ENCODE data around the gene CNTNAP2. TPM values are rescaled to one million over a fixed set of nuclear protein-coding genes. Genes with fewer than 3 reads are reported as not detected.

CNTNAP2 gene
- total RNA-seq, 2 experiments from 2014 or later = 0.28 TPM; not detected in 1

DNA sequence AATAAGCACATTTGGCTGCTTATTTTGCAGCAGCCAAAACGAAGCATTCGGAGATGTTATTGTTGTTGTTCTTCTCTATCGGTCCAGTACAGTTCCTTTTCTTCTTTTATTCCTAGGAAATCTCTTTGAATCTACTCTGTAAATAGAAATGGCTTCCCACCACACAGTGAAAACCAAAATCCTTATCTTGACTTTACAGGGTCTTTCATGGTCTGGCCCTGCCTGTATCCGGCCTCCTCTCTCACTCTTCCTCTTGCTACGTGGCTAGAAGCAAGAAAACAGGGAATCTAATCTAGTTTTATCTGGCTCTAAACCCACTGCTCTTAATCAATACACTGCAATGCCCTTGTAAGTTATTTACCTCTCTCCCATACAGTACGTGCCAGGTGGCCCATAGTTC lies 1547.9 kb downstream of the CNTNAP2 start:
- intact Hi-C loops (cut with micrococcal nuclease; ENCODE audit: unreplicated experiment) = no loop called here
- no peak overlapping the region for H2AFZ ChIP-seq (ENCODE audit: low read length)
- no peaks in the 10 kb centered on the region for H4K20me1 ChIP-seq (ENCODE audit: insufficient read depth, low read length)
- TF ChIP-seq, protein P1, sequence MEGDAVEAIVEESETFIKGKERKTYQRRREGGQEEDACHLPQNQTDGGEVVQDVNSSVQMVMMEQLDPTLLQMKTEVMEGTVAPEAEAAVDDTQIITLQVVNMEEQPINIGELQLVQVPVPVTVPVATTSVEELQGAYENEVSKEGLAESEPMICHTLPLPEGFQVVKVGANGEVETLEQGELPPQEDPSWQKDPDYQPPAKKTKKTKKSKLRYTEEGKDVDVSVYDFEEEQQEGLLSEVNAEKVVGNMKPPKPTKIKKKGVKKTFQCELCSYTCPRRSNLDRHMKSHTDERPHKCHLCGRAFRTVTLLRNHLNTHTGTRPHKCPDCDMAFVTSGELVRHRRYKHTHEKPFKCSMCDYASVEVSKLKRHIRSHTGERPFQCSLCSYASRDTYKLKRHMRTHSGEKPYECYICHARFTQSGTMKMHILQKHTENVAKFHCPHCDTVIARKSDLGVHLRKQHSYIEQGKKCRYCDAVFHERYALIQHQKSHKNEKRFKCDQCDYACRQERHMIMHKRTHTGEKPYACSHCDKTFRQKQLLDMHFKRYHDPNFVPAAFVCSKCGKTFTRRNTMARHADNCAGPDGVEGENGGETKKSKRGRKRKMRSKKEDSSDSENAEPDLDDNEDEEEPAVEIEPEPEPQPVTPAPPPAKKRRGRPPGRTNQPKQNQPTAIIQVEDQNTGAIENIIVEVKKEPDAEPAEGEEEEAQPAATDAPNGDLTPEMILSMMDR (conservative IDR thresholded peaks at IDR 0.05; ENCODE audit: low read length) = no peak
- no peak for TF ChIP-seq EZH2phosphoT487 (IDR thresholded peaks at IDR 0.05; ENCODE audit: borderline replicate concordance, low read depth, low read length)
- ChIA-PET CTCF (ENCODE audit: unreplicated experiment) (no interaction called here), POLR2A (interaction anchor here (0.7 kb wide), 1 partner anchor 9 kb away, joined by 4 read pairs; no protein-coding TSS in a partner anchor)
- H3K9me3 ChIP-seq (ENCODE audit: low read length) = no peaks in the 10 kb centered on the region
- H3K9me2 ChIP-seq (ENCODE audit: insufficient read depth, low read length) = no peaks in the 10 kb centered on the region
- BruUV-seq (replicated peaks) = no TSS peak
- no peaks in the 10 kb centered on the region for H3K36me3 ChIP-seq (ENCODE audit: insufficient read depth, low read length)
- no peaks in the 10 kb centered on the region for H3K4me1 ChIP-seq (ENCODE audit: insufficient read depth, low read length, poor library complexity, severe bottlenecking)
- no peak overlapping the region for H3K27ac ChIP-seq (ENCODE audit: low read depth, low read length, poor library complexity, severe bottlenecking)
- no peak overlapping the region for H3K4me3 ChIP-seq (ENCODE audit: low read depth, low read length, poor library complexity, severe bottlenecking)
- DNase-seq (ENCODE audit: low spot score) = no peak
- H3K79me2 ChIP-seq (ENCODE audit: insufficient read depth, low read depth, low read length) = no peaks in the 10 kb centered on the region
- H3K4me2 ChIP-seq (ENCODE audit: low read length) = no peak overlapping the region

- BruUV-seq (replicated peaks) = no TSS peak
- intact Hi-C loops (cut with micrococcal nuclease; ENCODE audit: unreplicated experiment) = no loop called here
- TF ChIP-seq, protein P1 (conservative IDR thresholded peaks at IDR 0.05; ENCODE audit: low read length) = no peak
- no peak for TF ChIP-seq EZH2phosphoT487 (IDR thresholded peaks at IDR 0.05; ENCODE audit: borderline replicate concordance, low read depth, low read length)
- no peak overlapping the region for H3K4me2 ChIP-seq (ENCODE audit: low read length)
- no peaks in the 10 kb centered on the region for H3K36me3 ChIP-seq (ENCODE audit: insufficient read depth, low read length)
- H3K9me2 ChIP-seq (ENCODE audit: insufficient read depth, low read length) = no peaks in the 10 kb centered on the region
- no peaks in the 10 kb centered on the region for H3K79me2 ChIP-seq (ENCODE audit: insufficient read depth, low read depth, low read length)
- H3K27ac ChIP-seq (ENCODE audit: low read depth, low read length, poor library complexity, severe bottlenecking) = no peak overlapping the region
- ChIA-PET POLR2A (no interaction called here), CTCF (ENCODE audit: unreplicated experiment) (no interaction called here)
- no peak for DNase-seq (ENCODE audit: low spot score)
- no peaks in the 10 kb centered on the region for H3K4me1 ChIP-seq (ENCODE audit: insufficient read depth, low read length, poor library complexity, severe bottlenecking)
- no peaks in the 10 kb centered on the region for H4K20me1 ChIP-seq (ENCODE audit: insufficient read depth, low read length)
- no peak overlapping the region for H2AFZ ChIP-seq (ENCODE audit: low read length)
- H3K9me3 ChIP-seq (ENCODE audit: low read length) = no peaks in the 10 kb centered on the region
- H3K4me3 ChIP-seq (ENCODE audit: low read depth, low read length, poor library complexity, severe bottlenecking) = no peak overlapping the region
These were observed 1554.2 kb downstream of the CNTNAP2 start for GRCh38 chr7:147670759-147671158.

DNA sequence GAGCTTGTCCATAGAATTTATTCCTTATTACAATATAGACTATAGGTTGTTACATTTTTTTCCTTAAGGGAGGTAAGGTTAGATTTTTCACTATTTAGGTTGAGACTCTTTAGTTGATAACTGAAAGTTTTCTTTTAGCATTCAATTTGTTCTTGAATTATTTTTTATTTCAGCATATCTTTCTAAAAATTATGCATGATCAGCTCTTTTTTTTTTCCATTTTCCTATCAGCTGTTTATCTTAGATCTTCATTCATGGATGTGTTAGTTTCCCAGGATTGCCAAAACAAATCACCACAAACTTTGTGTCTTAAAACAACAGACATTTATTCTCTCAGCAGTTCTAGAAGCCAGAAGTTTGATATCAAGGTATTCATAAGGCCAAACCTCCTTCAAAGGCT lies 1558.1 kb downstream of the CNTNAP2 start:
- DNase-seq (ENCODE audit: low spot score) = no peak
- intact Hi-C loops (cut with micrococcal nuclease; ENCODE audit: unreplicated experiment) = no loop called here
- H4K20me1 ChIP-seq (ENCODE audit: insufficient read depth, low read length) = no peaks in the 10 kb centered on the region; the same call in 1 of the 2 replicates

More for the DNA sequence above, 1558.1 kb downstream of the CNTNAP2 start:
- H3K4me3 ChIP-seq (ENCODE audit: low read depth, low read length, poor library complexity, severe bottlenecking) = no peak overlapping the region
- H3K9me2 ChIP-seq (ENCODE audit: insufficient read depth, low read length) = no peaks in the 10 kb centered on the region
- H3K27ac ChIP-seq (ENCODE audit: low read depth, low read length, poor library complexity, severe bottlenecking) = no peak overlapping the region
- POLR2A ChIA-PET = interaction anchor here (0.5 kb wide), 1 partner anchor 63 kb away, joined by 3 read pairs; no protein-coding TSS in a partner anchor
- H3K4me2 ChIP-seq (ENCODE audit: low read length) = no peak overlapping the region
- no peaks in the 10 kb centered on the region for H3K36me3 ChIP-seq (ENCODE audit: insufficient read depth, low read length)
- H3K79me2 ChIP-seq (ENCODE audit: insufficient read depth, low read depth, low read length) = no peaks in the 10 kb centered on the region
- H3K4me1 ChIP-seq (ENCODE audit: insufficient read depth, low read length, poor library complexity, severe bottlenecking) = no peaks in the 10 kb centered on the region
- no peaks in the 10 kb centered on the region for H3K9me3 ChIP-seq (ENCODE audit: low read length)
- H2AFZ ChIP-seq (ENCODE audit: low read length) = no peak overlapping the region
- no TSS peak for BruUV-seq (replicated peaks)
- TF ChIP-seq EZH2phosphoT487 (IDR thresholded peaks at IDR 0.05; ENCODE audit: borderline replicate concordance, low read depth, low read length) = no peak
- TF ChIP-seq, protein P1 (conservative IDR thresholded peaks at IDR 0.05; ENCODE audit: low read length) = no peak
- CTCF ChIA-PET (ENCODE audit: unreplicated experiment) = no interaction called here
